Lower leg skin (tissue), 4 donors: ENCODE data around the gene GAREM1. TPM values are rescaled to one million over a fixed set of nuclear protein-coding genes. Genes with fewer than 3 reads are reported as not detected.

ENCODE experiments used
- DNase-seq, 2 donors: peaks; one replicate each; pipeline ENCODE4 v3.0.0-alpha.2; 2019; ENCODE audit warnings: low spot score in 2 of 2
- H3K4me3 ChIP-seq: fragments of 200-600 bp; sonication (generic); 2 replicates; pipeline ENCODE4 v1.5.1; 2017; ENCODE audit warnings: mild to moderate bottlenecking, low read depth; ENCODE audit not compliant: poor library complexity, severe bottlenecking
- POLR2A ChIP-seq, 2 donors: fragments of 450-650 bp; IDR thresholded peaks; one replicate each; pipeline ENCODE4 v1.6.1; 2016 to 2017; ENCODE audit warnings: antibody characterized with exemption in 2 of 2, mild to moderate bottlenecking in 1 of 2, moderate library complexity in 1 of 2
- WGBS, 2 donors: methylation state at CpG; one replicate each; pipeline ENCODE4 v1.1.5; 2018; 5-methylcytosine and 5-hydroxymethylcytosine counted together
- intact Hi-C: fragments of 100-400 bp; cut with DNase I; formaldehyde crosslinking; loops from one replicate; pipeline ENCODE4 v1.15.0; 2023; ENCODE audit warnings: low total_unique reads
- total RNA-seq, 4 donors: library from RNA; depleted of rRNA; stranded (reverse); fragments of >200 nt; gene quantifications; one replicate each; pipeline ENCODE4 v1.1.0, GENCODE V29; 2016
- TF ChIP-seq, protein P1 (sequence below), 3 donors: fragments of 450-650 bp; IDR thresholded peaks; one replicate each; pipeline ENCODE4 v1.5.1; 2016; ENCODE audit warnings: antibody characterized with exemption in 3 of 3, mild to moderate bottlenecking in 3 of 3, moderate library complexity in 2 of 3

GAREM1 gene
- total RNA-seq, 4 donors from 2014 or later, result 41.1 to 70.9 (median 49.6) TPM

DNA sequence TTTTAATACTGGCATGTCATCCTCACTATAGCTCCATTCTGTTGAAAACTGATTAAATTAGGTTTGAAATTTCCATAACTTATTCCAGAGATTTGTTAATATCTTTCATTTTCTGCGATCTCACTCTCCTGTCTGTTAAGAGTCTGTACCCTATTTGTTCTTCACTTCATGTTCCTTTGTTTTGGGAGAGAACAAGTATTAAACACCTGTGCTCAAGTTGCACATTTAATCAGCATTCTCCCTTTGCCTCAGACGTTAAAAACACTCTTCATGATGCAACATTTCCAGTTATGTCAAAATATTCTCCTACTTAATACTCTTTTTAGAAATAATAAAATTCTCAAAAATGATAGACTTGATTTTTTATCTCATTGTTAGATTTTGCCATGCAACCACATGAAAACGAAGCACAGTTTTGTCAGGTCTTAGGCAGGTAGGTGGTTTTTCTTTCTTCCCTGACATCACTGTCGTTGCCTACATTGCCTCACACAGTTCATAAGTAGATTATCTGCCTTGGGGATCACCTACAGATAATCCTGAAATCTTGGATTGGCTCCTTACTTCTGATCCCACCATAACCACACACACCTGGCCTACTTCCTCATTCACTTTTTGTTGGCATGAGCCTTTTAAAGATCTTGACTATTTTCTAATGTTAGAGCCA is 109.9 kb downstream of the GAREM1 start:
- intact Hi-C loops, result no loop called here
- no peak for DNase-seq
- no peak overlapping the region for H3K4me3 ChIP-seq
- no peak for TF ChIP-seq POLR2A (IDR thresholded peaks at IDR 0.05)
- TF ChIP-seq, protein P1, sequence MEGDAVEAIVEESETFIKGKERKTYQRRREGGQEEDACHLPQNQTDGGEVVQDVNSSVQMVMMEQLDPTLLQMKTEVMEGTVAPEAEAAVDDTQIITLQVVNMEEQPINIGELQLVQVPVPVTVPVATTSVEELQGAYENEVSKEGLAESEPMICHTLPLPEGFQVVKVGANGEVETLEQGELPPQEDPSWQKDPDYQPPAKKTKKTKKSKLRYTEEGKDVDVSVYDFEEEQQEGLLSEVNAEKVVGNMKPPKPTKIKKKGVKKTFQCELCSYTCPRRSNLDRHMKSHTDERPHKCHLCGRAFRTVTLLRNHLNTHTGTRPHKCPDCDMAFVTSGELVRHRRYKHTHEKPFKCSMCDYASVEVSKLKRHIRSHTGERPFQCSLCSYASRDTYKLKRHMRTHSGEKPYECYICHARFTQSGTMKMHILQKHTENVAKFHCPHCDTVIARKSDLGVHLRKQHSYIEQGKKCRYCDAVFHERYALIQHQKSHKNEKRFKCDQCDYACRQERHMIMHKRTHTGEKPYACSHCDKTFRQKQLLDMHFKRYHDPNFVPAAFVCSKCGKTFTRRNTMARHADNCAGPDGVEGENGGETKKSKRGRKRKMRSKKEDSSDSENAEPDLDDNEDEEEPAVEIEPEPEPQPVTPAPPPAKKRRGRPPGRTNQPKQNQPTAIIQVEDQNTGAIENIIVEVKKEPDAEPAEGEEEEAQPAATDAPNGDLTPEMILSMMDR (IDR thresholded peaks at IDR 0.05), result no peak
- WGBS, 2 donors, result 78 to 80% methylated on average over 4 of the region's 4 CpGs

DNA sequence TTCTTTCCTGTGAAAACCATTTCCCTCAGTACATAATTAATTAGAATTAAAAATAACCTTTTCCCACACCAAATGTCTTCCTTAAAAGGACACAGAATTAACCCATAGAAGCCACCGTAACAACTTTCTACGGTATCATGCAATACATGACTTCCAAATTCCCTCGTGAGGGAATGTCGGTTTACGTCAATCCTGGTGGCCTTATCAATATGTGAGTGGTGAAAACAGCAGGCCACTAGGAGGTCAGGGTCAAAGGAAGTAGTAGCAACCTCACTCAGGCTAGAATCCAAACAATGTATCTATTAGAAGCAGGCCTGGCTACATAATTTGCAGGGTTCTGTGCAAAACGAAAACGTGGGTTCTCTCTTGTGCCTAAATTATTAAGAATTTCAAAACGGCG is 112.2 kb downstream of the GAREM1 start:
- TF ChIP-seq, protein P1 (IDR thresholded peaks at IDR 0.05), result no peak
- no peak for TF ChIP-seq POLR2A (IDR thresholded peaks at IDR 0.05)
- no peak overlapping the region for H3K4me3 ChIP-seq
- DNase-seq, result no peak
- intact Hi-C loops, result no loop called here
- 89 to 95% methylated on average over 9 of the region's 9 CpGs for WGBS, 2 donors

DNA sequence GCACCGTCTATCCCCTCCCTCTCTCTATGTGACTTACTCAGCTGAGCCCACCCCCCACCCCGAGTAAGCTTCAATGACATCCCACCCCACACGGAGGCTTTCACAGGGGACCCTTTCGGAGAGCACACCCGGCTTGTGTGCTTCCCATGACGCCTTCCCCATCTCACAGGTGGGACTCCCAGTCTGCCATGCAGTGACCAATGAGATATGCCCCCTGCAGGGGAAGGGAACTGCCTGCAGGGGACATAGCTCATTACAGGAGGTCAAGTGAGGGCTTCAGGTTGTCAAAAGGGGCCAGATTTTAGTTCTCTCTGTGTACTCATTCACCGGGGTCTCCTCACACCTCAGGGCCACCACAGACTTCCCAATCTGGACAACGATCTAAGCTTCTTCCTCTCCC is 112.6 kb downstream of the GAREM1 start:
- 87 to 92% methylated on average over 8 of the region's 8 CpGs for WGBS, 2 donors
- H3K4me3 ChIP-seq, result no peak overlapping the region
- intact Hi-C loops, result no loop called here
- DNase-seq, result no peak
- TF ChIP-seq POLR2A (IDR thresholded peaks at IDR 0.05), result no peak
- TF ChIP-seq, protein P1 (IDR thresholded peaks at IDR 0.05), result no peak

DNA sequence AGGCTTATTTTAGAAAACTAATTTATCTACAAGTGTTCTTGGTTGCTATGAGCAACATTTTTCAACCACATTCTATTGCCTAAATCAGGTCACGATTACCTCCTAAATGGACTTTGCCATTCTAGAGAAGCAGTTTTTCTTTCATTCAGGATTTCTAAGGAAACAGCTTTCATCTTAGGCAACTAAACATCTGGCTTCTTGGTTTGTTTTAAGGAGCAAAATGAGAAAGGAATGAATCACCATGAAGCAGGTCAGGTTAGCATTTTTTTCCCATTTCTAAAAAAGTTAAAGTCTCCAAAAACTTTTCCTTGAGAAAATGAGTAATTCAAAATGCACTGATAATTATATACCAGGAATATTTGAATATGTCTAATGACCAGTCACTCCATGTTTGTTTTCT is 114.8 kb downstream of the GAREM1 start:
- intact Hi-C loops, result no loop called here
- 52 to 73% methylated on average over 1 of the region's 1 CpG for WGBS, 2 donors
- no peak for DNase-seq
- no peak for TF ChIP-seq POLR2A (IDR thresholded peaks at IDR 0.05)
- TF ChIP-seq, protein P1 (IDR thresholded peaks at IDR 0.05), result no peak
- H3K4me3 ChIP-seq, result no peak overlapping the region

DNA sequence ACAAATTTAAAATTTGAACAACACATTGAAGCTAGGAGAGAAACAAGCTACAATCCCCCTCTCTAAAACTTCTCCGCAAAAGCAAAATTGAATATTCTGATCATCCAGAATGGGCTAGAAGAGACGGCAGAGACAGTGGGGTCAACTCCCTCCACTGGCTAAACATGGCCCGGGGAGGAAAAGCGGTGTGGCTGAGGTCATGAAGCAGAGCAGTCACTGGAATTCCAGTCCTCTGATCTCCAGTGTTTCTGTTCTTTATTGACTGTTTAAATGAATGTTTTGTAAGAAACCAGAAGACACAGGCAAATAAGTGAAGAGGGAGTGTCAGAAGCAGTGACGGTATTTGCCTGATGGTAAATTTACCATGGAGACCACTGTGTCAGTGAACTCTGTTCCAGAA is 116.2 kb downstream of the GAREM1 start:
- DNase-seq, result no peak
- no peak overlapping the region for H3K4me3 ChIP-seq
- TF ChIP-seq, protein P1 (IDR thresholded peaks at IDR 0.05), result no peak
- TF ChIP-seq POLR2A (IDR thresholded peaks at IDR 0.05), result no peak
- WGBS, 2 donors, result 90 to 94% methylated on average over 5 of the region's 5 CpGs
- intact Hi-C loops, result no loop called here

DNA sequence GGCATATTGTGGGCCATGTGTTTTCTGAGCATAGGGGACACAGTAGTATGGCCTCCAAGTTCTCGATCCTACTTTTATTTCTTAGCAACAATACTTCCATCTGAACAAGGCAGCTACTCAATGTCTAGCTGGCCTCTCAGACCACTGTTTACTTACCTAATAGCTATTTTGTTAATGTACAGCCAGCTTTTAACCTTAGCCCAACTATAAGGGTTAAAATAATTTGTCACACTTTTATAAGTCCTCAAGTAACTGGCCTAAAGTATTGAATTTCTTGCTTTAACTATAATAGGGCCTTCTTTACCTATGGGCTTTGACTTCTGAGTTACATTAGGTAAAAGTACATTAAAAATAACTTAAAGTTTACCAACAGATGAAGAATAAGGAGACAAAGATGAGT is 117.4 kb downstream of the GAREM1 start:
- TF ChIP-seq POLR2A (IDR thresholded peaks at IDR 0.05), result no peak
- TF ChIP-seq, protein P1 (IDR thresholded peaks at IDR 0.05), result no peak
- DNase-seq, result no peak
- intact Hi-C loops, result no loop called here
- H3K4me3 ChIP-seq, result no peak overlapping the region
- 92 to 98% methylated on average over 1 of the region's 1 CpG for WGBS, 2 donors
